Measurements from ENCODE around the gene CNTNAP2.
A peak's percentile ranks its signal among the peaks of the same experiment; 100 is the strongest.

Gene CNTNAP2

GRCh38 chr7:148104136-148104716 is 1987.6 kb downstream of the CNTNAP2 start:
- TF ChIP-seq ZFX (IDR thresholded peaks at IDR 0.05) (no peak), CTCF (conservative IDR thresholded peaks at IDR 0.05) (no peak)
- no peak overlapping the region for H3K27ac ChIP-seq

GRCh38 chr7:148104924-148105323 is 1988.3 kb downstream of the CNTNAP2 start:
- H3K27ac ChIP-seq, result no peak overlapping the region
- TF ChIP-seq ZFX (IDR thresholded peaks at IDR 0.05), result no peak
- no peak for TF ChIP-seq CTCF (conservative IDR thresholded peaks at IDR 0.05)

- no peak overlapping the region for H3K27ac ChIP-seq
- TF ChIP-seq ZFX (IDR thresholded peaks at IDR 0.05) (no peak), CTCF (conservative IDR thresholded peaks at IDR 0.05) (no peak)
Measured at GRCh38 chr7:148105853-148106252, 1989.3 kb downstream of the CNTNAP2 start.

GRCh38 chr7:148107443-148108127 is 1991.0 kb downstream of the CNTNAP2 start:
- TF ChIP-seq ZFX (IDR thresholded peaks at IDR 0.05) (no peak), CTCF (conservative IDR thresholded peaks at IDR 0.05) (no peak)
- H3K27ac ChIP-seq, result no peak overlapping the region

- TF ChIP-seq CTCF (conservative IDR thresholded peaks at IDR 0.05) (no peak), ZFX (IDR thresholded peaks at IDR 0.05) (no peak)
- H3K27ac ChIP-seq, result no peak overlapping the region
Measured at GRCh38 chr7:148108381-148108780, 1991.8 kb downstream of the CNTNAP2 start.

GRCh38 chr7:148110097-148110868 is 1993.7 kb downstream of the CNTNAP2 start:
- TF ChIP-seq CTCF (conservative IDR thresholded peaks at IDR 0.05), result peak; percentile 70
- TF ChIP-seq ZFX (IDR thresholded peaks at IDR 0.05), result no peak
- no peak overlapping the region for H3K27ac ChIP-seq

GRCh38 chr7:148114804-148115203 is 1998.2 kb downstream of the CNTNAP2 start:
- no peak for TF ChIP-seq ZFX (IDR thresholded peaks at IDR 0.05)
- TF ChIP-seq CTCF (conservative IDR thresholded peaks at IDR 0.05), result no peak
- no peak overlapping the region for H3K27ac ChIP-seq

Data from C4-2B (cell line).